Keratinocyte (primary cell): ENCODE measurements around the gene MINDY1.

Source experiments
- EZH2 ChIP-seq: IDR thresholded peaks from one replicate; pipeline ENCODE4 v1.6.1; 2012; ENCODE audit warnings: inconsistent platforms, mild to moderate bottlenecking, low read length, moderate library complexity
- TF ChIP-seq, protein P1 (sequence below), 3 experiments: IDR thresholded peaks in 1 of 3; conservative IDR thresholded peaks in 1 of 3; optimal IDR thresholded peaks in 1 of 3; 2 replicates in 2 of 3; 3 replicates in 1 of 3; pipeline versions ENCODE3 to v1.5.1; 2011; ENCODE audit warnings: low read length in 3 of 3, mild to moderate bottlenecking in 3 of 3, moderate library complexity in 2 of 3, control low read depth in 1 of 3, inconsistent platforms in 1 of 3; ENCODE audit not compliant: insufficient read depth in 2 of 3; ENCODE audit errors: extremely low read depth in 1 of 3

DNA sequence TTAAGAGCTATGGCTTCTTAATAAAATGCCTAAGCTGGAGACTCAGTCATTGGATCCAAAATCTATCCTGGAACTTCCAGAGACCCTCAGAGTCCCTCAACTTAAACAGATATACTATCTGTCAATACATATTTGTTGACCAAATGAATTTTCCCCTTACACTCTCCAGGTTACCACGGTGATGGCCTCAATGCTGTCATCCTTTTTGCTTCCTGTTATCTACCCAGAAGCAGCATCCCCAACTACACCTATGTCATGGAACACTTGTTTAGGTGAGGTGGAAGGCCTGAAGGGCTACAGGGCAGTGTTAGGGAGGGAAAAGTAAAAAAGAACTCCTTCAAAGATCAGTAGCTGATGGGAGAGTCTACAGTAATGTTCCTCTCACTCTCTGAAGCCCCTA, 36.5 kb upstream of the MINDY1 start:
- TF ChIP-seq, protein P1, sequence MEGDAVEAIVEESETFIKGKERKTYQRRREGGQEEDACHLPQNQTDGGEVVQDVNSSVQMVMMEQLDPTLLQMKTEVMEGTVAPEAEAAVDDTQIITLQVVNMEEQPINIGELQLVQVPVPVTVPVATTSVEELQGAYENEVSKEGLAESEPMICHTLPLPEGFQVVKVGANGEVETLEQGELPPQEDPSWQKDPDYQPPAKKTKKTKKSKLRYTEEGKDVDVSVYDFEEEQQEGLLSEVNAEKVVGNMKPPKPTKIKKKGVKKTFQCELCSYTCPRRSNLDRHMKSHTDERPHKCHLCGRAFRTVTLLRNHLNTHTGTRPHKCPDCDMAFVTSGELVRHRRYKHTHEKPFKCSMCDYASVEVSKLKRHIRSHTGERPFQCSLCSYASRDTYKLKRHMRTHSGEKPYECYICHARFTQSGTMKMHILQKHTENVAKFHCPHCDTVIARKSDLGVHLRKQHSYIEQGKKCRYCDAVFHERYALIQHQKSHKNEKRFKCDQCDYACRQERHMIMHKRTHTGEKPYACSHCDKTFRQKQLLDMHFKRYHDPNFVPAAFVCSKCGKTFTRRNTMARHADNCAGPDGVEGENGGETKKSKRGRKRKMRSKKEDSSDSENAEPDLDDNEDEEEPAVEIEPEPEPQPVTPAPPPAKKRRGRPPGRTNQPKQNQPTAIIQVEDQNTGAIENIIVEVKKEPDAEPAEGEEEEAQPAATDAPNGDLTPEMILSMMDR (optimal IDR thresholded peaks at IDR 0.05 in 1 of 3, IDR thresholded peaks at IDR 0.05 in 1 of 3, conservative IDR thresholded peaks at IDR 0.05 in 1 of 3; ENCODE audit: extremely low read depth in 1 of 3, insufficient read depth in 2 of 3, low read length in 3 of 3): no peak
- no peak for TF ChIP-seq EZH2
